ENCODE measurements around the gene SPSB2. TPM values are rescaled to one million over a fixed set of nuclear protein-coding genes. Genes with fewer than 3 reads are reported as not detected.

The SPSB2 gene
- polyA plus RNA-seq, 1 donor from 2014 or later = 12.8 TPM

DNA sequence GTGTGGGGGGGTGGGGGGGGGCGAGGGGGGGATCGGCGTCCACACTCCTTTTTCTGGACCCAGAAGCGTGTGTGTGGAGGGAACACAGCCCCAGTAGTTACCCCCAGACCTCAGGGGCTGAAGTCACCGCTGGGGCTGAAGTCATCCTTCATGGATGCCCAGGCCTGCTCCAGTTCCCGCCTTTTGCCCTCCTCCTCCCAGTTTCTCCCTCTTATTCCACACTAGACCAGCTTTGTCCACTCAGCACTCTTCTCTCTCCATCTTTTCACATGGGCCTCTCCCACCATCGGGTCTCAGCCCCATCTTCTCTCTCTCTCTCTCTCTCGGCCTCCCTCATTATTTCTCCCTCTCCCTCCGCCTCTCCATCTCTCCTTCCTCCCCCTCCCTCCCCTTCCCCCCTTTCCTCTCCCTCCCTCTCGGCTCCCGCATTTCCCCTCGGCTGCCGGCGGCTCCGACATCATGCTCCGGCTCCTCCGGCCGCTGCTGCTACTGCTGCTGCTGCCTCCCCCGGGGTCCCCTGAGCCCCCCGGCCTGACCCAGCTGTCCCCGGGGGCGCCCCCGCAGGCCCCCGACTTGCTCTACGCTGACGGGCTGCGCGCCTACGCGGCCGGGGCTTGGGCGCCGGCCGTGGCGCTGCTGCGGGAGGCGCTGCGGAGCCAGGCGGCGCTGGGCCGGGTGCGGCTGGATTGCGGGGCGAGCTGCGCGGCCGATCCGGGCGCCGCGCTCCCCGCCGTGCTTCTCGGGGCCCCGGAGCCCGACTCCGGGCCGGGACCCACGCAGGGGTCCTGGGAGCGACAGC lies 44.9 kb downstream of the SPSB2 start, which contains the start of gene P3H3:
Gene P3H3 (plus strand): TSS at position 426 of the 799 bp plus-strand sequence. CDS start 34 bp downstream, at position 460.
- Histone ChIP-seq H3K4me2 (ENCODE audit: low read length) (peak within 1 kb of the TSS; percentile 99), H3K9me3 (ENCODE audit: low read length) (no peaks in the 10 kb centered on the region), H3K27ac (ENCODE audit: low read length) (peak within 1 kb of the TSS; percentile 94), H3K9me2 (ENCODE audit: insufficient read depth, low read length) (no peaks in the 10 kb centered on the region), H3K36me3 (ENCODE audit: insufficient read depth, low read length) (no peaks in the 10 kb centered on the region), H3K4me3 (ENCODE audit: low read length) (peak within 1 kb of the TSS; percentile 99), H4K20me1 (ENCODE audit: insufficient read depth) (no peaks in the 10 kb centered on the region), H3F3A (ENCODE audit: insufficient read depth, low read length, poor library complexity, severe bottlenecking) (peaks cover 10% of the 10 kb centered on the region), H3K27me3 (ENCODE audit: insufficient read depth, low read depth, low read length) (no peaks in the 10 kb centered on the region), H3K9ac (ENCODE audit: low read length) (peak within 1 kb of the TSS; percentile 95), H3K79me2 (replicated peaks; ENCODE audit: insufficient read depth, low read length) (peaks cover 17% of the 10 kb centered on the region), H2AFZ (ENCODE audit: low read depth, low read length) (peak within 1 kb of the TSS; percentile 23)
- no peak for TF ChIP-seq EZH2 (IDR thresholded peaks at IDR 0.05; ENCODE audit: borderline replicate concordance, insufficient read depth, low read length, poor library complexity, severe bottlenecking)
- TF ChIP-seq RAD21 (conservative IDR thresholded peaks at IDR 0.05) = peak; percentile 10
- TF ChIP-seq EP300 (conservative IDR thresholded peaks at IDR 0.05; ENCODE audit: poor library complexity, severe bottlenecking) = no peak
- TF ChIP-seq, protein P1, sequence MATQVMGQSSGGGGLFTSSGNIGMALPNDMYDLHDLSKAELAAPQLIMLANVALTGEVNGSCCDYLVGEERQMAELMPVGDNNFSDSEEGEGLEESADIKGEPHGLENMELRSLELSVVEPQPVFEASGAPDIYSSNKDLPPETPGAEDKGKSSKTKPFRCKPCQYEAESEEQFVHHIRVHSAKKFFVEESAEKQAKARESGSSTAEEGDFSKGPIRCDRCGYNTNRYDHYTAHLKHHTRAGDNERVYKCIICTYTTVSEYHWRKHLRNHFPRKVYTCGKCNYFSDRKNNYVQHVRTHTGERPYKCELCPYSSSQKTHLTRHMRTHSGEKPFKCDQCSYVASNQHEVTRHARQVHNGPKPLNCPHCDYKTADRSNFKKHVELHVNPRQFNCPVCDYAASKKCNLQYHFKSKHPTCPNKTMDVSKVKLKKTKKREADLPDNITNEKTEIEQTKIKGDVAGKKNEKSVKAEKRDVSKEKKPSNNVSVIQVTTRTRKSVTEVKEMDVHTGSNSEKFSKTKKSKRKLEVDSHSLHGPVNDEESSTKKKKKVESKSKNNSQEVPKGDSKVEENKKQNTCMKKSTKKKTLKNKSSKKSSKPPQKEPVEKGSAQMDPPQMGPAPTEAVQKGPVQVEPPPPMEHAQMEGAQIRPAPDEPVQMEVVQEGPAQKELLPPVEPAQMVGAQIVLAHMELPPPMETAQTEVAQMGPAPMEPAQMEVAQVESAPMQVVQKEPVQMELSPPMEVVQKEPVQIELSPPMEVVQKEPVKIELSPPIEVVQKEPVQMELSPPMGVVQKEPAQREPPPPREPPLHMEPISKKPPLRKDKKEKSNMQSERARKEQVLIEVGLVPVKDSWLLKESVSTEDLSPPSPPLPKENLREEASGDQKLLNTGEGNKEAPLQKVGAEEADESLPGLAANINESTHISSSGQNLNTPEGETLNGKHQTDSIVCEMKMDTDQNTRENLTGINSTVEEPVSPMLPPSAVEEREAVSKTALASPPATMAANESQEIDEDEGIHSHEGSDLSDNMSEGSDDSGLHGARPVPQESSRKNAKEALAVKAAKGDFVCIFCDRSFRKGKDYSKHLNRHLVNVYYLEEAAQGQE (IDR thresholded peaks at IDR 0.05; ENCODE audit: borderline replicate concordance) = peak; percentile 30
- peak; percentile 75 for TF ChIP-seq POLR2AphosphoS5 (IDR thresholded peaks at IDR 0.05)
- TF ChIP-seq MXI1 (conservative IDR thresholded peaks at IDR 0.05; ENCODE audit: poor library complexity, severe bottlenecking) = no peak
- peak; percentile 41 for TF ChIP-seq TAF1 (IDR thresholded peaks at IDR 0.05; ENCODE audit: low read depth)
- TF ChIP-seq, protein P2, sequence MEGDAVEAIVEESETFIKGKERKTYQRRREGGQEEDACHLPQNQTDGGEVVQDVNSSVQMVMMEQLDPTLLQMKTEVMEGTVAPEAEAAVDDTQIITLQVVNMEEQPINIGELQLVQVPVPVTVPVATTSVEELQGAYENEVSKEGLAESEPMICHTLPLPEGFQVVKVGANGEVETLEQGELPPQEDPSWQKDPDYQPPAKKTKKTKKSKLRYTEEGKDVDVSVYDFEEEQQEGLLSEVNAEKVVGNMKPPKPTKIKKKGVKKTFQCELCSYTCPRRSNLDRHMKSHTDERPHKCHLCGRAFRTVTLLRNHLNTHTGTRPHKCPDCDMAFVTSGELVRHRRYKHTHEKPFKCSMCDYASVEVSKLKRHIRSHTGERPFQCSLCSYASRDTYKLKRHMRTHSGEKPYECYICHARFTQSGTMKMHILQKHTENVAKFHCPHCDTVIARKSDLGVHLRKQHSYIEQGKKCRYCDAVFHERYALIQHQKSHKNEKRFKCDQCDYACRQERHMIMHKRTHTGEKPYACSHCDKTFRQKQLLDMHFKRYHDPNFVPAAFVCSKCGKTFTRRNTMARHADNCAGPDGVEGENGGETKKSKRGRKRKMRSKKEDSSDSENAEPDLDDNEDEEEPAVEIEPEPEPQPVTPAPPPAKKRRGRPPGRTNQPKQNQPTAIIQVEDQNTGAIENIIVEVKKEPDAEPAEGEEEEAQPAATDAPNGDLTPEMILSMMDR (IDR thresholded peaks at IDR 0.05; ENCODE audit: poor library complexity, severe bottlenecking) = peak; percentile 54
- TF ChIP-seq SMC3 (conservative IDR thresholded peaks at IDR 0.05; ENCODE audit: poor library complexity) = no peak

DNA sequence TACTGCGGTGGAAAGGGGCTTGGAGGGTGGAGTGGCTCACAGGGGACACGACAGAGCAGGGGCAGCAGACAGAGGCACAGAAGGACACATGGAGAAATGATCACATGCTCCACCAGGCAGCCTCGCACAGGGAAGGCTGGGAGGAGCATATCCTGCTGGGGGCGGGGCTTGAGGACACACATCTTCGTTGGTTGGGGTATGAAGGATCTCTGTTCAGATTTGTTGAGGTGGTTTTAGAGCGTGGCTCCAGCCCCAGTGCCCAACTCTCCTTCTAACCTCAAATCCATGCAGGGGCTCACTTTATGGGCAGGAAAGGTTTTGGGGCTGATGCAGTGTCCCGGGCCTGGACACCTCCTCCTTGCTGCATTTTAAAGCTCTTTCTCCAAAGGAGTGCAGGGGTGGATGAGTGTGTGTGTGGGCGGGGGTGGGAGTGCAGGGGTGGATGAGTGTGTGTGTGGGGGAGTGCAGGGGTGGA lies 45.6 kb downstream of the SPSB2 start:
- H3K4me2 ChIP-seq (ENCODE audit: low read length) = peak overlapping the region; percentile 36
- no peaks in the 10 kb centered on the region for H3K27me3 ChIP-seq (ENCODE audit: insufficient read depth, low read depth, low read length)
- H3K79me2 ChIP-seq (replicated peaks; ENCODE audit: insufficient read depth, low read length) = peaks cover 23% of the 10 kb centered on the region
- H3K9ac ChIP-seq (ENCODE audit: low read length) = peak overlapping the region; percentile 95
- TF ChIP-seq POLR2AphosphoS5 (IDR thresholded peaks at IDR 0.05) (no peak), MXI1 (conservative IDR thresholded peaks at IDR 0.05; ENCODE audit: poor library complexity, severe bottlenecking) (peak; percentile 66)
- H3K27ac ChIP-seq (ENCODE audit: low read length) = peak overlapping the region; percentile 87
- H3K9me2 ChIP-seq (ENCODE audit: insufficient read depth, low read length) = no peaks in the 10 kb centered on the region
- H2AFZ ChIP-seq (ENCODE audit: low read depth, low read length) = no peak overlapping the region
- H4K20me1 ChIP-seq (ENCODE audit: insufficient read depth) = no peaks in the 10 kb centered on the region
- no peaks in the 10 kb centered on the region for H3K9me3 ChIP-seq (ENCODE audit: low read length)
- H3K4me3 ChIP-seq (ENCODE audit: low read length) = peak overlapping the region; percentile 58
- peaks cover 10% of the 10 kb centered on the region for H3F3A ChIP-seq (ENCODE audit: insufficient read depth, low read length, poor library complexity, severe bottlenecking)
- no peaks in the 10 kb centered on the region for H3K36me3 ChIP-seq (ENCODE audit: insufficient read depth, low read length)
